Small intestine (tissue), 7 donors: ENCODE data around the gene MAP3K20. TPM values are rescaled to one million over a fixed set of nuclear protein-coding genes. Genes with fewer than 3 reads are reported as not detected.

ENCODE experiments used
- DNase-seq, 2 donors: peaks; one replicate each; pipeline versions ENCODE4 v3.0.0 to v3.0.0-alpha.2; 2013
- FAIRE-seq: peaks from 2 replicates; lab custom pipeline; 2012; peaks lifted over from hg19 to GRCh38; lab: Jason Lieb, UNC
- H3K27ac ChIP-seq, 3 donors: one replicate each; pipeline ENCODE4 v1.5.1; 2013; ENCODE audit warnings: low read length in 2 of 3, mild to moderate bottlenecking in 2 of 3, control low read depth in 1 of 3, inconsistent platforms in 1 of 3, low read depth in 1 of 3, moderate library complexity in 1 of 3
- H3K27me3 ChIP-seq, 3 donors: one replicate each; pipeline ENCODE4 v1.6.1; 2013; ENCODE audit warnings: low read length in 3 of 3, inconsistent platforms in 1 of 3; ENCODE audit not compliant: control insufficient read depth in 3 of 3, insufficient read depth in 3 of 3
- H3K36me3 ChIP-seq, 3 donors: one replicate each; pipeline ENCODE4 v1.6.1; 2013; ENCODE audit warnings: low read length in 3 of 3, inconsistent platforms in 1 of 3, low read depth in 1 of 3, mild to moderate bottlenecking in 1 of 3, moderate library complexity in 1 of 3; ENCODE audit not compliant: control insufficient read depth in 3 of 3, insufficient read depth in 2 of 3
- H3K4me1 ChIP-seq, 3 donors: one replicate each; pipeline ENCODE4 v1.6.1; 2013; ENCODE audit warnings: low read length in 2 of 3, inconsistent platforms in 1 of 3, low read depth in 1 of 3, mild to moderate bottlenecking in 1 of 3, moderate library complexity in 1 of 3; ENCODE audit not compliant: control insufficient read depth in 3 of 3, insufficient read depth in 2 of 3
- H3K4me3 ChIP-seq, 3 donors: one replicate each; pipeline ENCODE4 v1.5.1; 2013; ENCODE audit warnings: low read length in 3 of 3, control low read depth in 1 of 3, inconsistent platforms in 1 of 3, low read depth in 1 of 3, mild to moderate bottlenecking in 1 of 3, moderate library complexity in 1 of 3
- H3K9me3 ChIP-seq, 2 donors: one replicate each; pipeline ENCODE4 v1.6.1; 2013; ENCODE audit warnings: low read depth in 1 of 2, low read length in 1 of 2; ENCODE audit not compliant: control insufficient read depth in 2 of 2, insufficient read depth in 1 of 2
- WGBS, 3 donors: extraction: QIAGEN DNeasy Blood & Tissue Kit; methylation state at CpG; one replicate each; pipeline ENCODE4 v1.1.7; 2013; 5-methylcytosine and 5-hydroxymethylcytosine counted together
- polyA plus RNA-seq, 4 donors: library from polyadenylated mRNA; stranded (reverse) in 3 of 4; unstranded in 1 of 4; fragments of 200-250 nt in 3 of 4; fragments of 120-200 nt in 1 of 4; gene quantifications; one replicate each; pipeline versions ENCODE4 v1.2.1 to v1.2.3, GENCODE V29; 2013
- donor health status: healthy with polysubstance abuse.
- donor health status: control.
- donor health status: control.
- donor health status: Bipolar disorder and iron deficiency.
- donor health status: healthy.

Gene MAP3K20
- polyA plus RNA-seq, 4 donors, result 2.0 to 24.5 (median 13.5) TPM

DNA sequence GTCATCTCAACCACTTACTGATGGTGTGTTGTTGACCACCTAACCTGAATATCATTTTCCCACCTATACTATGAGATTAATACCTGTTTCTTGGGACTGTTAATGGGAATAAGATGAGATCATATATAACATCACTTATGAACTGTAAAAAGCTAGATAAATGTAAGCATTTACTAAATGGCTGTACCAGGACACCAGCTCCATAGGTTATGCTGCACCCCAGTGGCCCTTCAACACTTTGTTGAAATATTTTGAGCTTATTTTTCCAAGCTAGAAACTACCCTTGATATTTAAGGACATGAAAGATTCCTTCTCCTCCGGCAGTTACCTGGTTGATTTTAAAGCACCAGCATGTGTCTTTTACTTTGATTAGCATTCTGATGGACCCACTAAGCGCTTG, 141.0 kb downstream of the MAP3K20 start:
- FAIRE-seq (no peak), DNase-seq (no peak)
- Histone ChIP-seq H3K9me3 (no peaks in the 10 kb centered on the region), H3K4me1 (no peaks in the 10 kb centered on the region), H3K27ac (no peak overlapping the region), H3K27me3 (no peaks in the 10 kb centered on the region), H3K36me3 (peaks cover 0 to 6% (median 0%) of the 10 kb centered on the region in 3 donors), H3K4me3 (no peak overlapping the region)
- 90 to 98% (median 95%) methylated on average over 2 of the region's 2 CpGs for WGBS, 3 donors

DNA sequence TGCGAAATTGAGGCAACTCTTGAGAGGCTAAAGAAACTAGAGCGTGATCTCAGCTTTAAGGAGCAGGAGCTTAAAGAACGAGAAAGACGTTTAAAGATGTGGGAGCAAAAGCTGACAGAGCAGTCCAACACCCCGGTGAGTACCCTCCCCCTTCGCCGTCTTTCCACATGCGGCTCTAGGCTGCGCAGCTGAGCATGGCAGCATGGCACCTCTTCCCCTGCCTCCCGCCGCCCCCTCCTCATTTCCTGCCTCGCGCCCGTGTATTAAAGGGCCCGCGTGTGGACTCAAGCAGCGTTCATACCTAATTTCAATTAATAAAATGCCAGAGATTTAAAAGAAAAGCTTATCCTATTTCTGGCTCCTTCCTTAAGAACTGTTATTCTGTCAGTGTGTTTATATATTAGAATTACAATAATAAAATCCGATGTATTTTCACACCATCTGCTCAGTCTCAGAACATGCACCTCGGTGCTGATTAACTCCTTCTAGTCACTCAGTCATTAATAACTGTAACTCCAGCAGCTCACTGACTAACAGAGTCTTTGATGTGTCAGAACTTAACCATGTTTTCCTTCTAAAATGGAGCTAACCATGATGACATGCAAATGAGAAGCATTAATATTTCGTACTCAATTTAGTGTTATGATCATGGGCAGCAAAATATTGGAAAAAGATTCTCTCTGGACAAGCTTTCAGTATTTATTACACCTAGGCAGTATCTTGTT, 141.6 kb downstream of the MAP3K20 start:
- FAIRE-seq (no peak), DNase-seq (no peak)
- no peak overlapping the region for H3K27ac ChIP-seq
- H3K4me3 ChIP-seq, result no peak overlapping the region
- H3K9me3 ChIP-seq, result no peaks in the 10 kb centered on the region
- no peaks in the 10 kb centered on the region for H3K4me1 ChIP-seq
- 79 to 87% (median 82%) methylated on average over 20 of the region's 20 CpGs for WGBS, 3 donors
- H3K36me3 ChIP-seq, result peaks cover 0 to 8% (median 0%) of the 10 kb centered on the region in 3 donors
- no peaks in the 10 kb centered on the region for H3K27me3 ChIP-seq

DNA sequence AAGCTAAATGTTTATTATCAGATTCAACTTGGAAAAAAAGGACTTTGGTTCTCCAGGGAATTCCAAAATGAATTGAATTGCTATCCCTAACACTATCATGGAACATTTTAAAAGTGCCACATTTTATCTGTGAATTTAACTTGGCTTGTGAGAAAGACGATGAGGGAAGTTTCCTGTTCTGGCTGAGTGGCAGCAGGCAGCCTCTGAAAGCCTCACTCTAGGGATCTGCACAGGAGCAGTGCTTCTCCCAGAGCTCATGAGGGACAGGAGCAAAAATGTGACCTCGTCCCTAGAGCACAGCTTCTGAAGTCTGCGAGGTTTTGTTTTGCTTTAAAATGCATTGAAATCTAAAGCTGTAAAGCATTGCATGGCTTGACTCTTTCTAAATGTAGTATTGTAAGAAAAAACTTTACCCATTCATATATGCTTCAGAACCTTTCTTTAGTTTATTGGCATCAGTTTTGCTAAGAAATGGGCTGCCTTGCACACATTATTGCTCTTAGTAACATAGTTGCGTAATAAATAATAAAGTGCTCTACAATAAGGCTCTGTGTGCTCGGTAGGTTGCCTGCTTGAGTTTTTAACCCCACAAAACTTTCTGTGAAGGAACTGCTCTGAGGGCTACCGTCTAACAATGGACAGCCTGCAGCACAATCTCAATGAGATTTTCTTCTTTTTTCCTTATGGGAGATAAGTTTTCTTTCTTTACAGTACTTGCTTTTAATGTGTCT, 142.8 kb downstream of the MAP3K20 start:
- Histone ChIP-seq H3K4me1 (no peaks in the 10 kb centered on the region), H3K27me3 (no peaks in the 10 kb centered on the region), H3K27ac (peak overlapping the region in 2 of 3 donors; percentile 27 to 64), H3K9me3 (no peaks in the 10 kb centered on the region), H3K36me3 (peaks cover 0 to 5% (median 0%) of the 10 kb centered on the region in 3 donors), H3K4me3 (no peak overlapping the region)
- DNase-seq, result peak; percentile 34 to 39
- 13 to 38% (median 20%) methylated on average over 6 of the region's 6 CpGs for WGBS, 3 donors
- no peak for FAIRE-seq

DNA sequence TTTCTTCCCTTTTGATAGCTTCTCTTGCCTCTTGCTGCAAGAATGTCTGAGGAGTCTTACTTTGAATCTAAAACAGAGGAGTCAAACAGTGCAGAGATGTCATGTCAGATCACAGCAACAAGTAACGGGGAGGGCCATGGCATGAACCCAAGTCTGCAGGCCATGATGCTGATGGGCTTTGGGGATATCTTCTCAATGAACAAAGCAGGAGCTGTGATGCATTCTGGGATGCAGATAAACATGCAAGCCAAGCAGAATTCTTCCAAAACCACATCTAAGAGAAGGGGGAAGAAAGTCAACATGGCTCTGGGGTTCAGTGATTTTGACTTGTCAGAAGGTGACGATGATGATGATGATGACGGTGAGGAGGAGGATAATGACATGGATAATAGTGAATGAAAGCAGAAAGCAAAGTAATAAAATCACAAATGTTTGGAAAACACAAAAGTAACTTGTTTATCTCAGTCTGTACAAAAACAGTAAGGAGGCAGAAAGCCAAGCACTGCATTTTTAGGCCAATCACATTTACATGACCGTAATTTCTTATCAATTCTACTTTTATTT, 145.6 kb downstream of the MAP3K20 start:
- Histone ChIP-seq H3K4me3 (no peak overlapping the region), H3K27ac (no peak overlapping the region), H3K36me3 (peaks cover 0 to 9% (median 0%) of the 10 kb centered on the region in 3 donors), H3K9me3 (no peaks in the 10 kb centered on the region), H3K4me1 (peaks cover 0 to 4% (median 0%) of the 10 kb centered on the region in 3 donors), H3K27me3 (no peaks in the 10 kb centered on the region)
- FAIRE-seq, result no peak
- DNase-seq, result no peak
- WGBS, 3 donors, result 92 to 93% (median 92%) methylated on average over 4 of the region's 4 CpGs

DNA sequence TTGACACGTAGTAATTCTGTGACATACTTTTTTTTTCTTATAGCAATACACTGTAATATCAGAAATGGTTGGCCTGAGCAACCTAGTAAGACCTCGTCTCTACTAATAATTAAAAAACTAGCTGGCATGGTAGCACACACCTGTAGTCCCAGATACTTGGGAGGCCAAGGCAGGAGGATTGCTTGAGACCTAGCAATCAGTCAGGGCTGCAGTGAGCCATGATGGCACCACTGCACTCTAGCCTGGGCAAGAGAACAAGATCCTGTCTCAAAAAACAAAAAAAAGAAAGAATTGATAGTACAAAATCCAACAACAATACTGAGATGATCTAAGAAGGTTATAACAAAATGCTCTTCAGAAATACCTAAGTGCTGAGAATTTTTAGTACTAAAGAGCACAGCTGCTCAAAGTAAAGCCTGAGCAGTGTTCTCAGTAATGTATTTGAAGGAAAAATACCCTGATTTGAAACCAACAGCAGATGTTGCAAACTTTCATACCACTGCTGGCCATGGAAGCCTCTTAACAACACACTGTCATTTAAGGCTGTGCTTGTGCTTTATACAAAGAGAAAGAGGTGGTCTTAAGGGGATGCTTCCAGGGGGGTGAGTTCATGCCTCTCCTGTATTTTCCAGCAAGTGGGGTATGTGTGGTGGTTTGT, 146.4 kb downstream of the MAP3K20 start:
- DNase-seq (no peak), FAIRE-seq (no peak)
- no peaks in the 10 kb centered on the region for H3K9me3 ChIP-seq
- H3K4me1 ChIP-seq, result peaks cover 0 to 4% (median 0%) of the 10 kb centered on the region in 3 donors
- no peaks in the 10 kb centered on the region for H3K27me3 ChIP-seq
- H3K27ac ChIP-seq, result no peak overlapping the region
- 76 to 90% (median 83%) methylated on average over 2 of the region's 2 CpGs for WGBS, 3 donors
- no peak overlapping the region for H3K4me3 ChIP-seq
- peaks cover 0 to 8% (median 0%) of the 10 kb centered on the region in 3 donors for H3K36me3 ChIP-seq

DNA sequence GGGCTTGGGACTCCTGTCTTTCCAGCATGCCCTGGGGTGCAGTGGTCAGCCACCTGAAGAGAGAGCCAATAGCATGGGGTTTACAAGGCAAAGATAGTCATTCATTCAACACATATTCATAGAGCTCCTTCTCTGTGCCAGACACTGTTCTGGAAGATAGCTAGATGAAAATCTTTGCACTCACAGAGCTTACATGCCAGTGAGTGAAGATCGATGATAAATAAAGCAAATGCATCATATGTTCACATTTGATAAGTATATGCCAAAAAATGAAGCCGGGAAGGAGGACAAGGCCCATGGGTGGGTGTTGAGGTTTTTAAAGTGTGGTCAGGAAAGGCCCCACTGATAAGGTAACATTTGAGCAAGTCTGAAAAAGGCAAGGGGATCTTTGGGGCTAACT, 148.2 kb downstream of the MAP3K20 start:
- H3K27ac ChIP-seq, result no peak overlapping the region
- DNase-seq, result no peak
- H3K27me3 ChIP-seq, result no peaks in the 10 kb centered on the region
- no peak for FAIRE-seq
- no peaks in the 10 kb centered on the region for H3K9me3 ChIP-seq
- WGBS, 3 donors, result 79 to 88% (median 86%) methylated on average over 2 of the region's 2 CpGs
- H3K4me1 ChIP-seq, result peaks cover 0 to 4% (median 0%) of the 10 kb centered on the region in 3 donors
- no peak overlapping the region for H3K4me3 ChIP-seq
- peaks cover 0 to 8% (median 0%) of the 10 kb centered on the region in 3 donors for H3K36me3 ChIP-seq

DNA sequence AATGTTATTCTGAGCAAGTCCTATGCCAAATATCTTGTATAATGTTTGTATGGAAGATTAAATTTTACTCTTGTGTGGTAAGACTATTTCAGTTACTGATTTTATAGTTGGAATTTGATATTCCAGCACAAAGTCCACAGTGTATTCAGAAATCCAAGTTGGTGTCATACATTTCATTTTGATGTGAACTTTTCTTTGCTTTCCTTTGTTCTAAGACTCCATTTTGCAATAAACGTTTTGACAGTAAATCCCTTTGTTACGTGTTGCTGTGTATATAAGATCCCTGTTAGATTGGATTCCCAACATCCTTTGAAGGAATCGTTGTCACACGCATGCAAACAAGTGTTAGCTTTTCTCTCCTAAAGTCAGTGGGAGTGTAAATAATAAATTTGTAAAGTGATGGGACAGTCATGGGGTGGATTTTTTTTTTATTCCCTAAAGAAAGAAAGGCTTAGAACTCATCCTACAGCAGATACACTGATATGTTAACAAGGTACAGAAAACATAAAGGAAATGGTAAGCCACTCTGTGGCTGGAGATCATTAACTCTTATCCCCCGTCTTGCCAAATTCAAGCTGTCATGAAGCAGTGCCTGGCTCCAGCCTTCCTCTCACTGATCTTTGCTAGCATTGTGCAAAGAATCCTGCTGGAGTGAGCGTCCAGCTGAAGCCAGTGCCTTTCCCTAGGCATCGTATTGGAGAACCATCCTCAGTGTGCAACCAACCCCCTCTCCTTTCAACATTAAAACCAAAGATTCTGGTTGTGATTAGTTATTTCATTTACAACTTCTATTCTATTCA, 151.5 kb downstream of the MAP3K20 start:
- Histone ChIP-seq H3K27ac (peak overlapping the region in 2 of 3 donors; percentile 21 to 36), H3K27me3 (no peaks in the 10 kb centered on the region), H3K4me3 (no peak overlapping the region), H3K4me1 (peaks cover 0 to 15% (median 8%) of the 10 kb centered on the region in 3 donors), H3K9me3 (no peaks in the 10 kb centered on the region), H3K36me3 (peaks cover 0 to 8% (median 0%) of the 10 kb centered on the region in 3 donors)
- WGBS, 3 donors, result 32 to 61% (median 45%) methylated on average over 7 of the region's 7 CpGs
- peak; percentile 55 to 63 for DNase-seq
- FAIRE-seq, result no peak
